Measurements from ENCODE around the gene SNX30.

SNX30 gene

GRCh38 chr9:112810696-112811490 is 60.3 kb downstream of the SNX30 start:
- Histone ChIP-seq H3K27ac (no peak overlapping the region), H3K4me3 (no peak overlapping the region)

- Histone ChIP-seq H3K27ac (no peak overlapping the region), H3K4me3 (no peak overlapping the region)
Observed at GRCh38 chr9:112811518-112811917, 61.0 kb downstream of the SNX30 start.

- Histone ChIP-seq H3K4me3 (no peak overlapping the region), H3K27ac (no peak overlapping the region)
Observed at GRCh38 chr9:112815868-112816267, 65.3 kb downstream of the SNX30 start.

- Histone ChIP-seq H3K27ac (no peak overlapping the region), H3K4me3 (no peak overlapping the region)
Observed at GRCh38 chr9:112817860-112818203, 67.3 kb downstream of the SNX30 start.

GRCh38 chr9:112819635-112820496 is 69.3 kb downstream of the SNX30 start:
- H3K4me3 ChIP-seq: no peak overlapping the region
- H3K27ac ChIP-seq: no peak overlapping the region

GRCh38 chr9:112820881-112821280 is 70.3 kb downstream of the SNX30 start:
- H3K27ac ChIP-seq: no peak overlapping the region
- no peak overlapping the region for H3K4me3 ChIP-seq

- no peak overlapping the region for H3K27ac ChIP-seq
- H3K4me3 ChIP-seq: no peak overlapping the region
Observed at GRCh38 chr9:112822618-112823017, 72.1 kb downstream of the SNX30 start.

- Histone ChIP-seq H3K27ac (no peak overlapping the region), H3K4me3 (no peak overlapping the region)
Observed at GRCh38 chr9:112823257-112823656, 72.7 kb downstream of the SNX30 start.

GRCh38 chr9:112831281-112831851 is 80.8 kb downstream of the SNX30 start:
- Histone ChIP-seq H3K4me3 (no peak overlapping the region), H3K27ac (peak overlapping the region in 3 of 21 experiments; percentile 16 to 48 (median 17))

- Histone ChIP-seq H3K4me3 (no peak overlapping the region), H3K27ac (peak overlapping the region in 1 of 21 experiments; percentile 17)
Observed at GRCh38 chr9:112831969-112832368, 81.4 kb downstream of the SNX30 start.

- no peak overlapping the region for H3K27ac ChIP-seq
- H3K4me3 ChIP-seq: no peak overlapping the region
Observed at GRCh38 chr9:112833081-112833480, 82.5 kb downstream of the SNX30 start.

GRCh38 chr9:112836394-112836793 is 85.8 kb downstream of the SNX30 start:
- Histone ChIP-seq H3K4me3 (no peak overlapping the region), H3K27ac (no peak overlapping the region)

GRCh38 chr9:112838342-112838741 is 87.8 kb downstream of the SNX30 start:
- H3K4me3 ChIP-seq: no peak overlapping the region
- H3K27ac ChIP-seq: no peak overlapping the region

GRCh38 chr9:112839331-112839730 is 88.8 kb downstream of the SNX30 start:
- Histone ChIP-seq H3K4me3 (no peak overlapping the region), H3K27ac (peak overlapping the region in 1 of 21 experiments; percentile 18)

GRCh38 chr9:112841261-112841660 is 90.7 kb downstream of the SNX30 start:
- no peak overlapping the region for H3K27ac ChIP-seq
- no peak overlapping the region for H3K4me3 ChIP-seq

GRCh38 chr9:112842555-112842954 is 92.0 kb downstream of the SNX30 start:
- no peak overlapping the region for H3K27ac ChIP-seq
- H3K4me3 ChIP-seq: no peak overlapping the region

GRCh38 chr9:112844771-112845542 is 94.4 kb downstream of the SNX30 start:
- Histone ChIP-seq H3K27ac (peak overlapping the region in 1 of 21 experiments; percentile 3), H3K4me3 (no peak overlapping the region)

GRCh38 chr9:112846528-112847488 is 96.2 kb downstream of the SNX30 start:
- Histone ChIP-seq H3K4me3 (no peak overlapping the region), H3K27ac (no peak overlapping the region)

Measured in skin epidermis (tissue), 12 donors.